SK-N-SH (cell line): ENCODE data around the gene C1orf141. TPM values are rescaled to one million over a fixed set of nuclear protein-coding genes. Genes with fewer than 3 reads are reported as not detected.

ENCODE experiments used
- CTCF ChIA-PET: fragments of 300-600, 350-600 bp; formaldehyde crosslinking; extraction: SDS; loops from one replicate; lab custom pipeline; 2021; lab: Yijun Ruan, JAX
- POLR2A ChIA-PET: fragments of 350-600 bp; sonication (Branson Sonifier 250); formaldehyde crosslinking; extraction: SDS; loops from one replicate; lab custom pipeline; 2020; ENCODE audit warnings: antibody characterized with exemption, inconsistent platforms; lab: Yijun Ruan, JAX
- DNase-seq: peaks from one replicate; pipeline ENCODE4 v3.0.0; 2012
- H2AFZ ChIP-seq: fragments of 200-600 bp; sonication (generic); 2 replicates; pipeline ENCODE4 v1.8.1; 2016; ENCODE audit warnings: antibody characterized with exemption, mild to moderate bottlenecking, low read depth
- H3F3A ChIP-seq: fragments of 200-600 bp; sonication (generic); replicated peaks from 2 replicates; pipeline ENCODE3; 2016; ENCODE audit warnings: antibody characterized with exemption, mild to moderate bottlenecking; ENCODE audit not compliant: insufficient read depth
- H3K27ac ChIP-seq, 2 experiments: fragments of 200-500 bp in 1 of 2; fragments of 200-600 bp in 1 of 2; sonication (Bioruptor generic) in 1 of 2; sonication (generic), shearing (Covaris generic) in 1 of 2; 2 replicates each; pipeline versions ENCODE4 v1.5.1 to v1.6.1; 2014 to 2016; ENCODE audit warnings: low read depth in 2 of 2, inconsistent platforms in 1 of 2, low read length in 1 of 2, mild to moderate bottlenecking in 1 of 2, mixed read lengths in 1 of 2
- H3K27me3 ChIP-seq: fragments of 200-600 bp; sonication (generic), shearing (Covaris generic); 2 replicates; pipeline ENCODE4 v1.6.1; 2016; ENCODE audit warnings: mixed run types; ENCODE audit not compliant: insufficient read depth
- H3K36me3 ChIP-seq, 2 experiments: fragments of 200-500 bp in 1 of 2; fragments of 200-600 bp in 1 of 2; sonication (Bioruptor generic) in 1 of 2; sonication (generic) in 1 of 2; replicated peaks in 1 of 2; 2 replicates each; pipeline versions ENCODE3 to v1.5.1; 2014 to 2016; ENCODE audit warnings: low read length in 1 of 2, mild to moderate bottlenecking in 1 of 2; ENCODE audit not compliant: insufficient read depth in 2 of 2, control insufficient read depth in 1 of 2
- H3K4me1 ChIP-seq, 2 experiments: fragments of 200-500 bp in 1 of 2; fragments of 200-600 bp in 1 of 2; sonication (Bioruptor generic) in 1 of 2; sonication (generic), shearing (Covaris generic) in 1 of 2; 2 replicates each; pipeline versions ENCODE4 v1.5.1 to v1.6.1; 2014 to 2016; ENCODE audit warnings: low read depth in 1 of 2, low read length in 1 of 2, mixed run types in 1 of 2; ENCODE audit not compliant: insufficient read depth in 2 of 2, control insufficient read depth in 1 of 2
- H3K4me2 ChIP-seq: fragments of 200-600 bp; sonication (generic), shearing (Covaris generic); 2 replicates; pipeline ENCODE4 v1.6.1; 2017; ENCODE audit warnings: mixed run types
- H3K4me3 ChIP-seq, 2 experiments: fragments of 200-500 bp in 1 of 2; fragments of 200-600 bp in 1 of 2; sonication (Bioruptor generic) in 1 of 2; sonication (generic), shearing (Covaris generic) in 1 of 2; 2 replicates each; pipeline versions ENCODE4 v1.5.1 to v1.8.1; 2014 to 2016; ENCODE audit warnings: low read depth in 2 of 2, inconsistent platforms in 1 of 2, low read length in 1 of 2, mild to moderate bottlenecking in 1 of 2, mixed read lengths in 1 of 2, moderate library complexity in 1 of 2
- H3K79me2 ChIP-seq: fragments of 200-600 bp; sonication (generic); 2 replicates; pipeline ENCODE4 v1.8.1; 2017; ENCODE audit warnings: mild to moderate bottlenecking; ENCODE audit not compliant: insufficient read depth
- H3K9ac ChIP-seq: fragments of 200-600 bp; sonication (generic); 2 replicates; pipeline ENCODE4 v1.6.1; 2017; ENCODE audit warnings: mixed run types
- H3K9me2 ChIP-seq: fragments of 200-600 bp; sonication (generic); 2 replicates; pipeline ENCODE4 v1.6.1; 2017; ENCODE audit warnings: mixed run types
- H3K9me3 ChIP-seq: fragments of 200-600 bp; sonication (generic); 2 replicates; pipeline ENCODE4 v1.6.1; 2017; ENCODE audit warnings: mixed run types, mild to moderate bottlenecking, moderate library complexity
- H4K20me1 ChIP-seq: fragments of 200-600 bp; sonication (generic); 2 replicates; pipeline ENCODE4 v1.6.1; 2017; ENCODE audit warnings: mild to moderate bottlenecking, mixed run types; ENCODE audit not compliant: insufficient read depth
- CHD2 ChIP-seq: fragments of 150-350 bp; IDR thresholded peaks from 2 replicates; pipeline ENCODE4 v1.6.1; 2018; ENCODE audit warnings: low read length; ENCODE audit not compliant: partially characterized antibody
- EP300 ChIP-seq, 2 experiments: IDR thresholded peaks; 2 replicates each; pipeline versions ENCODE4 v1.4.0 to v1.6.1; 2012; ENCODE audit warnings: borderline replicate concordance in 1 of 2, low read depth in 1 of 2, low read length in 1 of 2
- FOSL2 ChIP-seq: IDR thresholded peaks from 2 replicates; pipeline ENCODE4 v1.4.0; 2012; ENCODE audit warnings: low read depth, mild to moderate bottlenecking, moderate library complexity, borderline replicate concordance
- FOXM1 ChIP-seq: IDR thresholded peaks from 2 replicates; pipeline ENCODE4 v1.4.0; 2012; ENCODE audit warnings: low read depth, mild to moderate bottlenecking
- GABPA ChIP-seq: IDR thresholded peaks from 2 replicates; pipeline ENCODE4 v1.4.0; 2012; ENCODE audit warnings: low read depth, mild to moderate bottlenecking
- GATA2 ChIP-seq: sonication (generic); formaldehyde crosslinking; IDR thresholded peaks from 2 replicates; pipeline ENCODE4 v1.5.0; 2020; ENCODE audit warnings: mild to moderate bottlenecking, missing genetic modification reagents
- IRF3 ChIP-seq: fragments of 150-350 bp; IDR thresholded peaks from 2 replicates; pipeline ENCODE4 v1.6.1; 2016; ENCODE audit warnings: mild to moderate bottlenecking, low read depth, low read length
- MEF2A ChIP-seq: IDR thresholded peaks from 2 replicates; pipeline ENCODE4 v1.4.0; 2012; ENCODE audit warnings: low read depth, borderline replicate concordance
- MXI1 ChIP-seq: IDR thresholded peaks from 2 replicates; pipeline ENCODE4 v1.6.1; 2012; ENCODE audit warnings: mild to moderate bottlenecking, low read depth, low read length, improper control_type of control experiment
- RAD21 ChIP-seq: IDR thresholded peaks from 2 replicates; pipeline ENCODE4 v1.6.1; 2012; ENCODE audit warnings: mild to moderate bottlenecking, low read length
- RXRA ChIP-seq: IDR thresholded peaks from 2 replicates; pipeline ENCODE4 v1.4.0; 2012; ENCODE audit warnings: low read depth, mild to moderate bottlenecking, borderline replicate concordance
- TAF1 ChIP-seq: IDR thresholded peaks from 2 replicates; pipeline ENCODE4 v1.6.1; 2012; ENCODE audit warnings: low read depth, mild to moderate bottlenecking, low read length, moderate library complexity, borderline replicate concordance
- TEAD4 ChIP-seq: IDR thresholded peaks from 2 replicates; pipeline ENCODE4 v1.4.0; 2012; ENCODE audit warnings: mild to moderate bottlenecking, borderline replicate concordance; ENCODE audit not compliant: insufficient read depth
- YY1 ChIP-seq: IDR thresholded peaks from 2 replicates; pipeline ENCODE4 v1.4.0; 2012; ENCODE audit warnings: low read depth, mild to moderate bottlenecking
- ZBTB33 ChIP-seq: IDR thresholded peaks from 2 replicates; pipeline ENCODE4 v1.4.0; 2012; ENCODE audit warnings: low read depth, borderline replicate concordance
- WGBS: methylation state at CpG from one replicate; pipeline ENCODE4 v1.1.6; 2017; ENCODE audit warnings: low lambda C conversion rate; 5-methylcytosine and 5-hydroxymethylcytosine counted together
- polyA plus RNA-seq, 3 experiments: library from polyadenylated mRNA; depleted of rRNA; stranded (reverse); fragments of >200 nt; gene quantifications; 2 replicates each; pipeline ENCODE4 v1.2.3, GENCODE V29; 2012
- TF ChIP-seq, protein P1 (sequence below): IDR thresholded peaks from 2 replicates; pipeline ENCODE4 v1.4.0; 2012; ENCODE audit warnings: low read depth, borderline replicate concordance
- TF ChIP-seq, protein P2 (sequence below): fragments of 200-600 bp; sonication (generic); IDR thresholded peaks from 2 replicates; pipeline ENCODE4 v1.6.1; 2017; ENCODE audit warnings: antibody characterized with exemption, mild to moderate bottlenecking, moderate library complexity
- TF ChIP-seq, protein P3 (sequence below): fragments of 150-350 bp; IDR thresholded peaks from 2 replicates; pipeline ENCODE4 v1.6.1; 2017; ENCODE audit warnings: antibody characterized with exemption, low read length, low read depth, borderline replicate concordance

C1orf141 gene
- polyA plus RNA-seq, 1 of the 3 experiments (the other 2 are of a cell fraction): not detected

- Histone ChIP-seq H3K9me3 (no peaks in the 10 kb centered on the region), H3K79me2 (no peaks in the 10 kb centered on the region), H3K9me2 (no peaks in the 10 kb centered on the region), H3K4me1 (no peaks in the 10 kb centered on the region), H3K27ac (no peak overlapping the region), H4K20me1 (no peaks in the 10 kb centered on the region), H3K9ac (no peak overlapping the region), H3F3A (no peaks in the 10 kb centered on the region), H3K36me3 (no peaks in the 10 kb centered on the region), H3K4me2 (no peak overlapping the region), H3K4me3 (no peak overlapping the region), H3K27me3 (no peaks in the 10 kb centered on the region), H2AFZ (no peak overlapping the region)
- POLR2A ChIA-PET: no interaction called here
- 48% methylated on average over 2 of the region's 2 CpGs for WGBS
- CTCF ChIA-PET: interaction anchor here (3.2 kb wide), 1 partner anchor 19 kb away, joined by 12 read pairs; no protein-coding TSS in a partner anchor
- no peak for TF ChIP-seq RXRA
- no peak for TF ChIP-seq MXI1
- no peak for TF ChIP-seq RAD21
- no peak for TF ChIP-seq TAF1
- TF ChIP-seq, protein P1, sequence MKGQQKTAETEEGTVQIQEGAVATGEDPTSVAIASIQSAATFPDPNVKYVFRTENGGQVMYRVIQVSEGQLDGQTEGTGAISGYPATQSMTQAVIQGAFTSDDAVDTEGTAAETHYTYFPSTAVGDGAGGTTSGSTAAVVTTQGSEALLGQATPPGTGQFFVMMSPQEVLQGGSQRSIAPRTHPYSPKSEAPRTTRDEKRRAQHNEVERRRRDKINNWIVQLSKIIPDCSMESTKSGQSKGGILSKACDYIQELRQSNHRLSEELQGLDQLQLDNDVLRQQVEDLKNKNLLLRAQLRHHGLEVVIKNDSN: no peak
- no peak for TF ChIP-seq GABPA
- no peak for TF ChIP-seq ZBTB33
- TF ChIP-seq, protein P2, sequence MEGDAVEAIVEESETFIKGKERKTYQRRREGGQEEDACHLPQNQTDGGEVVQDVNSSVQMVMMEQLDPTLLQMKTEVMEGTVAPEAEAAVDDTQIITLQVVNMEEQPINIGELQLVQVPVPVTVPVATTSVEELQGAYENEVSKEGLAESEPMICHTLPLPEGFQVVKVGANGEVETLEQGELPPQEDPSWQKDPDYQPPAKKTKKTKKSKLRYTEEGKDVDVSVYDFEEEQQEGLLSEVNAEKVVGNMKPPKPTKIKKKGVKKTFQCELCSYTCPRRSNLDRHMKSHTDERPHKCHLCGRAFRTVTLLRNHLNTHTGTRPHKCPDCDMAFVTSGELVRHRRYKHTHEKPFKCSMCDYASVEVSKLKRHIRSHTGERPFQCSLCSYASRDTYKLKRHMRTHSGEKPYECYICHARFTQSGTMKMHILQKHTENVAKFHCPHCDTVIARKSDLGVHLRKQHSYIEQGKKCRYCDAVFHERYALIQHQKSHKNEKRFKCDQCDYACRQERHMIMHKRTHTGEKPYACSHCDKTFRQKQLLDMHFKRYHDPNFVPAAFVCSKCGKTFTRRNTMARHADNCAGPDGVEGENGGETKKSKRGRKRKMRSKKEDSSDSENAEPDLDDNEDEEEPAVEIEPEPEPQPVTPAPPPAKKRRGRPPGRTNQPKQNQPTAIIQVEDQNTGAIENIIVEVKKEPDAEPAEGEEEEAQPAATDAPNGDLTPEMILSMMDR: no peak
- TF ChIP-seq, protein P3, sequence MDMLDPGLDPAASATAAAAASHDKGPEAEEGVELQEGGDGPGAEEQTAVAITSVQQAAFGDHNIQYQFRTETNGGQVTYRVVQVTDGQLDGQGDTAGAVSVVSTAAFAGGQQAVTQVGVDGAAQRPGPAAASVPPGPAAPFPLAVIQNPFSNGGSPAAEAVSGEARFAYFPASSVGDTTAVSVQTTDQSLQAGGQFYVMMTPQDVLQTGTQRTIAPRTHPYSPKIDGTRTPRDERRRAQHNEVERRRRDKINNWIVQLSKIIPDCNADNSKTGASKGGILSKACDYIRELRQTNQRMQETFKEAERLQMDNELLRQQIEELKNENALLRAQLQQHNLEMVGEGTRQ: no peak
- no peak for DNase-seq
Observed at GRCh38 chr1:67130673-67131072, 4.1 kb downstream of the C1orf141 start.

DNA sequence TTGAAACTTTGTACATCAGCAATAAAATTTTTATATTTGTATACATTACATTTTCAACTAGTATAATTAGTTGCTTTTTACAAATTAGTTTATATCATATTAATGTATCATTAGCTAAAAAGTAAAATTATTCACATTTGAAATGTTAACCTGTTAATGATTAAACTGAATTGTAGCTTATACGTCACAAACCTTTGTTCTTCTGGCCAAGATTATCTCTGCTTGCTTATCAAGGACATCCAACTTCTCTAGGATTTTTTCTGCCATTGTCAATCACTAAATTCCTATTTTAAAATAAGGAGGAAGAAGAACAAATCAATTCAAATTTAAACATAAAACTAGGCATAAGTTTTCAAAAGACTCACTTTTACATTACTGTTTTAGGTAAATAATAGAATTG is 7.8 kb downstream of the C1orf141 start:
- ChIA-PET CTCF (interaction anchor here (0.7 to 1.7 kb wide), 6 partner anchors 9 to 100 kb away, joined by 3 to 5 read pairs (median 4); no protein-coding TSS in a partner anchor), POLR2A (no interaction called here)
- no peaks in the 10 kb centered on the region for H3F3A ChIP-seq
- H3K4me1 ChIP-seq: no peaks in the 10 kb centered on the region
- H3K27ac ChIP-seq: no peak overlapping the region
- no peaks in the 10 kb centered on the region for H4K20me1 ChIP-seq
- H3K4me3 ChIP-seq: no peak overlapping the region
- no peaks in the 10 kb centered on the region for H3K79me2 ChIP-seq
- no peak for DNase-seq
- H2AFZ ChIP-seq: no peak overlapping the region
- no peak overlapping the region for H3K9ac ChIP-seq
- no peaks in the 10 kb centered on the region for H3K27me3 ChIP-seq
- 81% methylated on average over 1 of the region's 1 CpG for WGBS
- H3K4me2 ChIP-seq: no peak overlapping the region
- no peak for TF ChIP-seq FOSL2
- TF ChIP-seq GATA2 (CRISPR knock-in tag): no peak
- no peak for TF ChIP-seq CHD2
- TF ChIP-seq EP300 (IDR thresholded peaks at IDR 0.05; ENCODE audit: borderline replicate concordance in 1 of 2, low read depth in 1 of 2, low read length in 1 of 2): no peak
- no peak for TF ChIP-seq IRF3
- no peak for TF ChIP-seq YY1
- TF ChIP-seq MEF2A: no peak
- no peak for TF ChIP-seq FOXM1
- TF ChIP-seq TEAD4: no peak
- no peak for TF ChIP-seq MXI1
- H3K36me3 ChIP-seq: no peaks in the 10 kb centered on the region
- no peaks in the 10 kb centered on the region for H3K9me3 ChIP-seq
- H3K9me2 ChIP-seq: no peaks in the 10 kb centered on the region
